Epidermal melanocyte (primary cell): Measurements from ENCODE around the gene ATF7.
A peak's percentile ranks its signal among the peaks of the same experiment; 100 is the strongest.
"Not testable (repeated sequence)": the region's sequence is repeated elsewhere in the genome, so short reads cannot be mapped to it uniquely, and the experiment has no call there.

Experiments
- DNase-seq: peaks from one replicate; pipeline ENCODE4 v3.0.0; 2011; ENCODE audit warnings: low spot score; ENCODE audit not compliant: insufficient read length

The ATF7 gene

GRCh38 chr12:53567961-53568808, 58.0 kb downstream of the ATF7 start:
- no peak for DNase-seq

GRCh38 chr12:53565376-53565775, 60.8 kb downstream of the ATF7 start:
- not testable (repeated sequence) for DNase-seq

DNA sequence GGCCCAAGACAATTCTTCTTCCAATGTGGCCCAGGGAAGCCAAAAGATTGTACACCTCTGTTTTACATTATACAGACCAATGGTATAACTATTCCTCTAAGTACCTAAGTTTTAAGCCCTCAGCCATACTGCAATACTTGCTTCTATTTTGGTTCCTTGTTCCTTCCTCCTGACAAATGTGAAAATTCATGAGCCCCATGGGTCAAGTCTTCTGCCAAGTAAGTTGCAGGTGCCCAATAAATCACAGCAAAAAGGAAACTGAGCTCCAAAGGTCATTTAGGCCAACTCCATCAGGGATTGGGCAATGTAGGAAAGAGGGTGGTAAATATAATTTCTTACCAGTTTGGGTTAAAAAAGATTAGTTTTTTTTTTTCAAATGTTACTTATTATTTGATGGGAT, 61.2 kb downstream of the ATF7 start:
- no peak for DNase-seq

- DNase-seq: no peak
Observed at GRCh38 chr12:53564278-53564677, 61.9 kb downstream of the ATF7 start.

- no peak for DNase-seq
Observed at GRCh38 chr12:53563452-53564028, 62.6 kb downstream of the ATF7 start.

DNA sequence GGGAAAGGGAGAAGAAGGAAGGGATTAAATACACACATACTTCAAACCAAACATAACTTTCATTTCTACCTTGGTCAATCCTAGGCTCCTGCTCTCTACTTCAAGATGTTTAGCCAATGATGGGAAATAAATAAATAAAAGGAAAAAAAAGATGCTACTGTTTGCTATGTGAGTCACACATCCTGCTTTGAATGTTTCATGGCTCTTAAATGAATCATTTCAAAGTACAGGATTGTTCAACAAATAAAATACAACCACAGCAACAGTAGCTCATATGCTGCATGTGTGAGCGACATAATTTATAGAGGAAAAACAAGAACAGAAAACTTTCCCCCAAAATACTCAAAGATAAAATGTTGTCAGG, 64.6 kb downstream of the ATF7 start:
- DNase-seq: peak; percentile 62

DNA sequence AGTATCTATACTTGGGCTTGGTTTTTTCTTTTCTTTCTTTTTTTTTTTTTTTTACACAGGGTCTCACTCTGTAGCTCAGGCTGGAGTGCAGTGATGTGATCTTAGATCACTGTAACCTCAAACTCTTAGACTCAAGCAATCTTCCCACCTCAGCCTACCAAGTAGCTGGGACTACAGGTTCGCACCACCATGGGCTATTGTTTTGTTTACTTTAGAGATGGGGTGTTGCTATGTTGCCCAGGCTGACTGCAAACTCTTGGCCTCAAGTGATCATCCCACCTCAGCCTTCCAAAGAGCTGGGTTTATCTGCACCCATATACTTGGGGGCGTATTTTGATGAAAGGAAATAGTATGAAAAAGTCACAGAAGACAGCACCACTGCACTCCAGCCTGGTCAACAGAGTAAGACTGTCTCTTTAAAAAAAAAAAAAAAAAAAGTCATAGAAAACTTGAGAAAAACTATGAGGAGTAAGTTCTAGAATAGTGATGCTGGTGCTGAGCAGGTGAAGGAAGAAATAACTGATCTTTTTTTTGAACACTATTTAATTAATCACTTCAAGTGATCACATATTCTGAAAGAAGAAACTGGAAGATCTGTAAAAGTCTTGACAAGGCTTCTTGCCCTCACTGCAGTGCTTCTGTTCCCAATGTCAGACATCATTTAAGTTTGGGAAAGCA, 65.1 kb downstream of the ATF7 start:
- DNase-seq: no peak

DNA sequence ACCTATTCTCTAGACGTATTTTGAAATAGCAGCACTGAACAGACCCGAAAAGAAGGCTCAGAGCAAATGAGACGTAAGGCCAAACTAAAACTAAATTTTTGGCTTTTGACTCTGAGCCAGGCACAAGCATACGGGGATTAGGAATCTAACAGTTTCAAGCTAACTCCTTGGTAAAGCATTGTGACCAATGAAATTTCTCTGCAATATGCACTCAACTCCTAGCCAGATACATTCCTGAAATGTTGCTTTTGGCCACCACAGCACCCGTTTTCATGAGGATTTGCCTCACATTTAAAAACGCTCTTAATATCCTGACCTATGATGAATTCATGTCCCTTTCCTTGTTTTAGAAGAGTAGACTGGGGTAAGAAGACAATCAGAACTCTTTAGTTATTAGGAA, 65.8 kb downstream of the ATF7 start:
- no peak for DNase-seq

DNA sequence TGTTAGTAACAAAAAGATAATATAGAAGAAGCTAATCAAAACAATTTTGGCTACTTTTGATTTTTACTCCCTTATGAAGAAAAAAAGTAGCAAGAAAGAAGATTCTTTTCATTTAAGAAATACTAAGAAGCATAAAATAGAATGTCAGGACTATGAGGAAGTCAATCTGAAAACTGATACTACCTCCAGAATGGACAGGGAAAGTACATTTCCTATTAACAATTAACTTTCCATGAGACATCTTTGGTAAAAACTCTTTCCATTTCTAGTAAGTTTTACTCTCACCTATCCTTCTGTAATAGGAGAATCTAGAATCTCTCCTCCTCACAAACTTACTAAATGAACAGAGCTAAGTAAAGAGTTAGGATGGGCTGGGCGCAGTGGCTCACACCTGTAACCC, 67.6 kb downstream of the ATF7 start:
- no peak for DNase-seq

DNA sequence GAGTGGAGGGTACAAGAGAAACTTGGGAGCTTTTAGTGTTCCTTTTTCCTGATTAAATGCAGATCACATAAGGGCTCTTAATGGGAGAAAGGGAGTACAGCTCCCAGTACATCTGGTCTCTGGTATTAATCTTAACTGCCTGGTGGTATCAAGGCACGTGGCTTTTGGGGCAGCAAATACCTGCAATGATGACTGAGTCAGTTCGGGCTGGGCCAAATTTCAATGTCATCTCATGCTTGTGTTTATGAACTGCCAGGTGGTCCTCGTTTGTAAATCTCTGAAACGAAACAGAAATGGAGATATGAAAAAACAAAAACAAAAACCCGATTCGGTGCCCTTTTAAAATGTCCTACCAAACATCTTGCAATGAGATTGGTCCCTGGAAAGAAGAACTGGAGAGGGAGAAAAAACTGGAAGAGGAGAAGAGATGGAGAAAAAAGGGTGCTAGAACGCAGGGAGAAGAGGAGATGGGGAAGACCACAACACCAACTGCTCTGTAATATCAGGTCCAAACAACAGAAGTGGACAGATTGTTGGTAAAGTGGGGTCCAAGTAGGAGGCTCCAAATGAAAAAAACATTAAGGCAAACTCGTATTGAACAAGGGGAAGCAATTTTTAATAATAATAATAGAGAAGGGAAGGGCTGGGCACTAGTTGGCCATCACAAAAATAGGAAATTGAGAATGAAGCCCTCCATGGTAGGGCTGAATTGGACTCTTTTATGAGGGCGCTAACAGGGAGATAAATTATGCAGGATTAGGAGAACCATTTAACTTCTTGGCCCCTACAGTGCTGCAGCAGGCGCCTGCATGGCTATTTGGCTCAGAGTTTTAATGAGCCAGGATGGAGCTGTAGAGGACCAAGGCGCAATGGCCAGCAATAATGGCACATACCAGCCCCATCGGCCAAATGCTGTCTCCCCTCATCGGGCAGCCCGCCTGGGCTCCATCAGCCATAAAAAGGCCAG, 73.5 kb downstream of the ATF7 start:
- DNase-seq: no peak

DNA sequence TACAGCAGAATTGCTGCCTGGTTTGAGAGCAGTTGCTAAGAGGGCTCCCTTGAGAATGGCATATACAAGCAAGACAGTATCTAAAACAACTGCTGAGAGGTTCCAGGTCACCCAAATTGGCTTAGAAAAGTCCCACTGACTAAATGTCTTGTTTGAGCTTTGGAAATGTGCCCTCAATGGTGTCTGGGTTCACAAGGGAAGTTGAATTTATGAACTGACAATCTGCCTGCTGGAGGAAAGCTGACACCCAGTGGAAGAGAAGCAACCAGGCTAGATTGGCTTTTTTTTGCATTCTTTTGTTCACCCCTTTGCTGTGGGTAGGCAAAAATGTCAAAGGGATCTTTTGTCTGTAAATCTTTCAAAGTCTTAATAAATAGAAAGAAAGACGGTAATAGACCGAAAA, 74.3 kb downstream of the ATF7 start:
- no peak for DNase-seq

DNA sequence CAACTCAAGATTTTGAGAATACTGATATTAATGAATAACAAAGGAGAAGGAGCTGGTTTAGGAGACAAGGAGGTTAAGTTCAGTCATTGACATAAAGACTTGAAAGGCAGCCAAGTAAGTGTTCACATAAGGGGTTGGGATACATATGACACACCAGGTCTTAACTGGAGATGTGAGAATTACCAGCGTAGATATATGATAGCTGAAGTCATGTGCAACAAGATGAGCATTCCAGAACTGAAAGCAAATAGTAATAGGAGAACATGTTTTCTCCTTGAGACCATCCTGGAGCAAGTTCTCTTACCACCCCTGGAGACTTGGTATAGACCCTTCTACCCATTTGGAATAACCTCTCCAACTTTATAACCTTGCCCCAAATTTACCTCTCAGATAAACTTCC, 75.6 kb downstream of the ATF7 start:
- no peak for DNase-seq

GRCh38 chr12:53550131-53550530, 76.1 kb downstream of the ATF7 start:
- DNase-seq: not testable (repeated sequence)

DNA sequence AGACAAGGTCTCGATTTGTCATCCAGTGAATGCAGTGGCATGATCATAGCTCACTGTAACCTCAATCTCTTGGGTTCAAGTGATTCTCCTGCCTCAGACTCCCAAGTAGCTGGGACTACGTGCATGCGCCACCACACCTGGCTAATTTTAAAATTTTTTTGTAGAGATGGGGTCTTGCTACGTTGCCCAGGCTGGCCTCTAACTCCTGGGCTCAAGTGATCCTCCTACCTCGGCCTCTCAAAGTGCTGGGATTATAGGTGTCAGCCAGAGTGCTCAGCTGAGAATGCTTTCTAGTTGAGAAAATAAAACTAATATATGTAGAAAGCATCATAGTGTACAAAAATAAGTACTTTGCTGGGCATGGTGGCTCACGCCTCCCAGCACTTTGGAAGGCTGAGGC, 77.8 kb downstream of the ATF7 start:
- not testable (repeated sequence) for DNase-seq

DNA sequence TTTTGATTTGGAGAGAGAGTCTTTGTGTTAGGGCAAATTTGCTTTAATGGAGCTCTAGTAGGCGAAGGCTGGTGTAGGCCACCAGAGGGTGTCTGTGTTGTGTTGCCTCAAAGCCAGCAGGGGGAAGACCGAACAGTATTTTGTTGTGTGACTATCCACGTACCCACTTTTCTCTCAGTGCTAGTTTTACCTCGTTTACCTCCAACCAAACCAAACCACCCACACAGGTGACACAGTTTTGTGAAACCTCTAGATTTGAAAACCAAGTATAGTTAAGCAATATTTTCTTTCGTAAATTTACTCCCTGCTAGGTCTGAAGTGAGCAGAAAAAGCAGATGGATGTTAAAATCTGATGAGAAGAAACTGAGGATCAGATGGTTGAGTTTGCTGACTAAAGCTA, 82.6 kb downstream of the ATF7 start:
- peak; percentile 42 for DNase-seq

DNA sequence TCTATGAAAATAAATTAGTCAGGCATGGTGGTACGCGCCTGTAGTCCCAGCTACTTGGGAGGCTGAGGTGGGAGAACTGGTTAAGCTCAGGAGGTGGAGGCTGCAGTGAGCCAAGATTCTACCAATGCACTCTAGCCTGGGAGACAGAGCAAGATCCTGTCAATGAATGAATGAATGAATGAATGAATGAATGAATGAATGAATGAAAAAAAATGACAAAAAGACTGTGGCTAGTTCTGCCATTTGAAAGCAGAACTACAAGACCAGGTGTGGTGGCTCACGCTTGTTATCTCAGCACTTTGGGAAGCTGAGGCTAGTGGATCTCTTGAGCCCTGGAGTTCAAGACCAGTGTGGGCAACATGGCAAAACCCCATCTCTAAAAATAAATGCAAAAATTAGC, 86.7 kb downstream of the ATF7 start:
- DNase-seq: no peak

GRCh38 chr12:53538209-53538689, 87.9 kb downstream of the ATF7 start:
- DNase-seq: no peak

DNA sequence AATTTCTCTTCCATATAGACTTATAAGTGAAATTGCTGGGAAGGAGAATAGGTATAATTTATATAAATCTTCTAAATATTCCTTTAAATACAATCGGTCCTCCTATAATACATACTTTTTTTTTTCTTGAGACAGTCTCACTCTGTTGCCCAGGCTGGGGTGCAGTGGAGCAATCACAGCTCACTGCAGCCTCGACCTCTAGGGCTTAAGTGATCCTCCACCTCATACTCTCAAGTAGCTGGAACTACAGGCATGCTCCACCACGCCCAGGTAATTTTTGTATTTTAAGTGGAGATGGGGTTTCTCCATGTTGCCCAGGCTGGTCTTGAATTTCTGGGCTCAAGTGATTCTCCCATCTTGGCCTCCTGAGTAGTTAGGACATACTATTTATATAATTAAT, 89.2 kb downstream of the ATF7 start:
- no peak for DNase-seq

- DNase-seq: no peak
Observed at GRCh38 chr12:53533471-53533870, 92.7 kb downstream of the ATF7 start.

DNA sequence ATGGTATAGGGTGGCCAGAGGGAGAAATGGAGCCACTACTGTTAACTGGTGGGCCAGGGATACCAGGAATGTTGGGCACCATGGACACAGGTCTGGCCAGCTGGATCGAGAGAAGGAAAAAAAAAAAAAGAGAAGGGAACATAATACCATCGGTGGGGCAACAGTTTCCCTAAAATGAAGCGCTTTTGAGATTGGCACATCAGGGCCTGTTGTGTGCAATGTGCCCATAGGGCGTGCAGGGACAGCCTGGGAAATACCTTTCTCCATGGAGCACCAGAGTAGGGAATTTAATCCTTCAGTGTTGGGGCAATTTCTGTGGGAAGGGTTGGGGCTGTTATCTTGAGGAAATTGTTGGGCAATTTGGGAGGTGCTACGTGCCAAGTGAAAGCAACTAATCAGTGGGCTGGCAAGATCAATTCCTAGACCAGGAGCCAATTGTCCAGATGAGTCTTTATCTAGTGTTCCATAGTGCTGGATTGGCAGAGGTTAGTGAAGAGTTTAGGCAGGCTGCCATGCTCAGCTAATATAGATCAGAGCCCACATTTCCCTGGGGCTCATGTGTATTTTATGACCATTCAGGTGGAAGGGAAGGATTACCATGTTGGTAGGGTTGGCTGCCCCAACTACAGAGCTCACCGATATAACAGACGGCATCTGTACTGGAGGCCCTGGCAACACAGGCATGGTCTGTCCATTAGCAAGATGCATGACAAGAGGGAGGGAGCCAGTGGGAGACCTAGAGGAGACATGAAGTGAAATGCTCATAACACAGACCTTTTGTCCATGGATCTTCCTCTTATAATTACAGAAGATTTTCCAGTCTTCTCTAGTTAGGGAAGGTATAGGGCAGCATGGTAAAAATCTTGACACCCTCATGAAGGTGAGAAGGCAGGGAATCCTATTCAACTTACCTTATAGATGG, 93.4 kb downstream of the ATF7 start:
- no peak for DNase-seq
